Measurements from ENCODE around the gene TIGD7.

TIGD7 gene

DNA sequence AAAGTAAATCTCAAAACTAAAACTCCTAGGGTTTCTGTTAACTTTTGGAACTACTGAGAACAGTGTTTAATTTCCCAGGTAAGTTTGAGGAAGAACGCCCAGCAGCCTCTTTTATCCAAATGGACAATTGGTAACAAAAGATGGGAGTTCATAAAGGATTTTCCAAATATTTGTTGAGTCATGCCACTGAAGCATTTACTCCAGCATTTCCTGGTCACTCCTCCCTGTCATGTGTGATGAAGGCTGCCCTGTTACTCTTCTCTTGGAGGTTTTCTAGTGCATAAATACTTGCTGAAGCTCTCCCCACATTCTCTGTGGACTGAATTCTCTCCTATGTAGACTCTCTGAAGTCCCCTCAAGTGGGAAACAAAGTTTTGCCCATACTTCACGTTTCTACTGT, 16.6 kb upstream of the TIGD7 start:
- Histone ChIP-seq H3K4me3 (no peak overlapping the region), H3K36me3 (ENCODE audit: insufficient read depth, low read length) (peaks cover 18% of the 10 kb centered on the region), H3K9me3 (ENCODE audit: low read depth, low read length) (peaks cover 18% of the 10 kb centered on the region), H3K27ac (no peak overlapping the region), H3K9ac (ENCODE audit: insufficient read length) (no peak overlapping the region)
- TF ChIP-seq POLR2AphosphoS5 (IDR thresholded peaks at IDR 0.05; ENCODE audit: borderline replicate concordance, low read depth, low read length) (no peak), FOXP2 (optimal IDR thresholded peaks at IDR 0.05; ENCODE audit: control extremely low read depth, extremely low read length, insufficient read depth) (no peak), EZH2 (IDR thresholded peaks at IDR 0.05) (no peak)
- no peak for DNase-seq (ENCODE audit: low read depth, low spot score)

DNA sequence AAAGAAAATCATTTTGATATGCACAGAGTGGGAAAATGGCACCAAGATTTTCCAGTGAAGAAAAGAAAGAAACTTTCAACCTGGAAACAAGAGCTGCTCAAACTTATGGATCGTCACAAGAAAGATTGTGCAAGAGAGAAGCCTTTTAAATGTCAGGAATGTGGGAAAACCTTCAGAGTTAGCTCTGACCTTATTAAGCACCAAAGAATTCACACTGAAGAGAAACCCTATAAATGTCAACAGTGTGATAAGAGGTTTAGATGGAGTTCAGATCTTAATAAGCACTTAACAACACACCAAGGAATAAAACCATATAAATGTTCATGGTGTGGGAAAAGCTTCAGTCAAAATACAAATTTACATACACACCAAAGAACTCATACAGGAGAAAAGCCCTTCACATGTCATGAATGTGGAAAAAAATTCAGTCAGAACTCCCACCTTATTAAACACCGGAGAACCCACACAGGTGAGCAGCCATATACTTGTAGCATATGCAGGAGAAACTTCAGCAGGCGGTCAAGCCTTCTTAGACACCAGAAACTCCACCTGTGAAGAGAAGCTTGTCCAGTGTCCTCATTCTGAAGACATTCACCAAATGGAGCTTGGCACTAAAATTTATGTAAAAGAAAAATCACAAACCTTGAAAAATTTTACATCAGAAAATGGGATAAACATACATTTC, 12.2 kb upstream of the TIGD7 start:
- Histone ChIP-seq H3K9ac (ENCODE audit: insufficient read length) (no peak overlapping the region), H3K9me3 (ENCODE audit: low read depth, low read length) (peaks cover 26% of the 10 kb centered on the region), H3K4me3 (no peak overlapping the region)

DNA sequence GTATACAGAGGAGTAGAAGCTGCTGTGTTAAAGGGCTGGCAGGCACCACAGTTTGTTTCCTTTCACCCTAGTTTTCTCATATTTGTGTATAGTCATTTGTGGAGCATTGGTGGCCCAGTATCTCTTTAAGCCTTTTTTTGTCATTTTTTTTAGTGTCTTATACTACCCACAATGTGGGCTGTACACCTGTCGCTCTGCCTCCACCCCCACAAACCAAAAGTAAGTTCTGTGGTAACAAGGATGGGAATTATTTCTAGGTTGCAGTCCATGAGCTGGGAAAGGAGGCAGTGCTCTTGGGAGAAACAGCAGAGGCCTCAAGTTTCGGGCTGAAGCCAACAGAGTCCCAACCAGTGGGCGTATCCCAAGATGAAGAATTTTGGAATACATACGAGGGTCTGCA, 6.3 kb upstream of the TIGD7 start:
- no peak overlapping the region for H3K4me3 ChIP-seq
- H3K27ac ChIP-seq: no peak overlapping the region
- TF ChIP-seq EZH2 (IDR thresholded peaks at IDR 0.05) (no peak), FOXP2 (optimal IDR thresholded peaks at IDR 0.05; ENCODE audit: control extremely low read depth, extremely low read length, insufficient read depth) (no peak), POLR2AphosphoS5 (IDR thresholded peaks at IDR 0.05; ENCODE audit: borderline replicate concordance, low read depth, low read length) (no peak)
- peaks cover 8% of the 10 kb centered on the region for H3K9me3 ChIP-seq (ENCODE audit: low read depth, low read length)
- H3K9ac ChIP-seq (ENCODE audit: insufficient read length): no peak overlapping the region
- H3K36me3 ChIP-seq (ENCODE audit: insufficient read depth, low read length): peaks cover 53% of the 10 kb centered on the region
- DNase-seq (ENCODE audit: low read depth, low spot score): no peak

More for the DNA sequence above, 12.2 kb upstream of the TIGD7 start:
- DNase-seq (ENCODE audit: low read depth, low spot score): no peak
- Histone ChIP-seq H3K36me3 (ENCODE audit: insufficient read depth, low read length) (peaks cover 43% of the 10 kb centered on the region), H3K27ac (no peak overlapping the region)
- no peak for TF ChIP-seq FOXP2 (optimal IDR thresholded peaks at IDR 0.05; ENCODE audit: control extremely low read depth, extremely low read length, insufficient read depth)
- no peak for TF ChIP-seq POLR2AphosphoS5 (IDR thresholded peaks at IDR 0.05; ENCODE audit: borderline replicate concordance, low read depth, low read length)
- TF ChIP-seq EZH2 (IDR thresholded peaks at IDR 0.05): no peak

DNA sequence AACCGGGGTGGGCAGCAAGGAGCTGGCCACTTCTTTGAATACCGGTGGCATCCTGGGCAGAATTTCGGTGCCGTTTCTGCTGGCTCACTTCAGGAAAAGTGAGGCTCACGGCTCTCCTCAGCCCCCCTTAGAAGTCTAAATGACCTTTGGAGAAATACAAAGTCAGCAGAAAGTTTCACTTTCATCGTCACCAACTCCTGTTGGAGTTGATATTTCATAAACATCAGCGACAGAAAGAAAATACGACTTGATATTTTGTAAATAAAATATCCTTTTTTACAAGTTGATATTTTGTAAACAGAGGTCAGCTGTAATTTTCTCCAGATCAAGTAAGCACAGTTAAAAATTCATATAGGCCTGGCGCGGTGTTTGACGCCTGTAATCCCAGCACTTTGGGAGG, 848 bp upstream of the TIGD7 start:
- peaks cover 4% of the 10 kb centered on the region; the same call in 1 of the 2 replicates for H3K9me3 ChIP-seq (ENCODE audit: low read depth, low read length)
- peak overlapping the region; percentile 83 for H3K4me3 ChIP-seq
- peak overlapping the region; percentile 87 for H3K27ac ChIP-seq
- peaks cover 38% of the 10 kb centered on the region for H3K36me3 ChIP-seq (ENCODE audit: insufficient read depth, low read length)
- H3K9ac ChIP-seq (ENCODE audit: insufficient read length): peak overlapping the region; percentile 84
- DNase-seq (ENCODE audit: low read depth, low spot score): no peak
- no peak for TF ChIP-seq FOXP2 (optimal IDR thresholded peaks at IDR 0.05; ENCODE audit: control extremely low read depth, extremely low read length, insufficient read depth)
- no peak for TF ChIP-seq POLR2AphosphoS5 (IDR thresholded peaks at IDR 0.05; ENCODE audit: borderline replicate concordance, low read depth, low read length)
- TF ChIP-seq EZH2 (IDR thresholded peaks at IDR 0.05): no peak

DNA sequence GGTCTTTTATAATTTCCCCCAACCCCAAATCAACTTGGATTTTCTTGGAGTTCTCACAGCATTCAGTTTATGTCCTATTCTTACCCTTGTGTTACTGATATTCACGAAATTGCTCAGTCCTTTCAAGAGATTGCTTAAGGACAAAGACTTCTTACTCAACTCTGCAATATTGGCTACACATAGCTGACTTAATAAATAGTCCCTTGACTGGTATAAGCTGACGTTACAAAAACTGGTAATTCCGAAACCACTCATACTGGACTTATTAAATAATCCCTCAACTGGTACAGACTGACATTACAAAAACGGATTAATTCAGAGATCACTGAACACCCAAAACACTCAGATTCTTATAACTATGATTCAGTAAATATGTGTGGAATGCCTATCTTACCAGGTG, 860 bp downstream of the TIGD7 start:
- TF ChIP-seq FOXP2 (optimal IDR thresholded peaks at IDR 0.05; ENCODE audit: control extremely low read depth, extremely low read length, insufficient read depth): no peak
- no peak for TF ChIP-seq POLR2AphosphoS5 (IDR thresholded peaks at IDR 0.05; ENCODE audit: borderline replicate concordance, low read depth, low read length)
- TF ChIP-seq EZH2 (IDR thresholded peaks at IDR 0.05): no peak
- H3K4me3 ChIP-seq: peak overlapping the region; percentile 83
- H3K36me3 ChIP-seq (ENCODE audit: insufficient read depth, low read length): peaks cover 48% of the 10 kb centered on the region
- H3K9me3 ChIP-seq (ENCODE audit: low read depth, low read length): peaks cover 4% of the 10 kb centered on the region; the same call in 1 of the 2 replicates
- DNase-seq (ENCODE audit: low read depth, low spot score): no peak
- no peak overlapping the region for H3K9ac ChIP-seq (ENCODE audit: insufficient read length)
- no peak overlapping the region for H3K27ac ChIP-seq

DNA sequence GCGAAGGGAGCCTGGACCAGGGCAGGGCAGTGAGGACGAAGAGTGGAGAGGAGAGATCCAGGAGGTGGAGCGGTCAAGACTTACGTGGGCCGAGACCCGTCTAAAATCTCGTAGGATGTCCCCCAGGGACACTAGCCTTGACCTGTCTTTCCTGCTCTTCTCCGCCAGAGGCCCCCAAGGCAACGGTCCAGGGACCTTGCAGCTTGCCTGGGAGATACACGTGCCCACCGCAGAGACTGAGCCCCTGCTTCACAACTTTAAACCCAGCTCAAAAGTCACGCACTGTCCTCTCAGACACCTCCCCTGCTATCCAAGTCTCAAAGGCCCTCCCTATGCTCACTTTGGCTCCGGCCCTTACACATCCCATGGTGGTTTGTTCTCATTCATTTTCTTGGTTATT, 9.4 kb downstream of the TIGD7 start:
- Histone ChIP-seq H3K27ac (no peak overlapping the region), H3K9ac (ENCODE audit: insufficient read length) (no peak overlapping the region), H3K36me3 (ENCODE audit: insufficient read depth, low read length) (peaks cover 51% of the 10 kb centered on the region), H3K9me3 (ENCODE audit: low read depth, low read length) (peaks cover 25% of the 10 kb centered on the region), H3K4me3 (no peak overlapping the region)
- no peak for DNase-seq (ENCODE audit: low read depth, low spot score)
- TF ChIP-seq EZH2 (IDR thresholded peaks at IDR 0.05) (no peak), FOXP2 (optimal IDR thresholded peaks at IDR 0.05; ENCODE audit: control extremely low read depth, extremely low read length, insufficient read depth) (no peak), POLR2AphosphoS5 (IDR thresholded peaks at IDR 0.05; ENCODE audit: borderline replicate concordance, low read depth, low read length) (no peak)

DNA sequence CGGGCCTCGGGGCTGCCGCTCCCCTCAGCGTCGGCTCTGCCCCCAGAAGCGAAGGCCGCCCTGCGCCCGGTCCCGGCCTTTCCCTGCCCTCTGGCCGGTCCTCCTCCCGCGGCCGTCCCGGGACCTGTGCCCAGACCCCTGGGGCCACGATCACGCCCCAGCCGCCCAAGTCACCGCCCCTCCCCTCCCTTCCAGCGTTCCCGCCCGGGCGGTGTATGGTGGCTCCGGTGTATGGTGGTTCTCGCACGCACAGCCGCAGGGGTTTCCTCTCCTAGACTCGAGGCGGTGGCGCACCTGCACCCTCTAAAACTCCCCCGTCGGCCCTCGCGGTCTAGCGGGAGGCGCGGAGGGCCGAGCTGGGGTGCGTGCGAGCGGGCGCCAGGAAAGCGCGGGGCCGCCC, 10.0 kb downstream of the TIGD7 start:
- H3K36me3 ChIP-seq (ENCODE audit: insufficient read depth, low read length): peaks cover 53% of the 10 kb centered on the region
- DNase-seq (ENCODE audit: low read depth, low spot score): no peak
- no peak overlapping the region for H3K27ac ChIP-seq
- no peak for TF ChIP-seq POLR2AphosphoS5 (IDR thresholded peaks at IDR 0.05; ENCODE audit: borderline replicate concordance, low read depth, low read length)
- H3K9me3 ChIP-seq (ENCODE audit: low read depth, low read length): peaks cover 31% of the 10 kb centered on the region
- no peak overlapping the region for H3K4me3 ChIP-seq
- no peak overlapping the region for H3K9ac ChIP-seq (ENCODE audit: insufficient read length)

DNA sequence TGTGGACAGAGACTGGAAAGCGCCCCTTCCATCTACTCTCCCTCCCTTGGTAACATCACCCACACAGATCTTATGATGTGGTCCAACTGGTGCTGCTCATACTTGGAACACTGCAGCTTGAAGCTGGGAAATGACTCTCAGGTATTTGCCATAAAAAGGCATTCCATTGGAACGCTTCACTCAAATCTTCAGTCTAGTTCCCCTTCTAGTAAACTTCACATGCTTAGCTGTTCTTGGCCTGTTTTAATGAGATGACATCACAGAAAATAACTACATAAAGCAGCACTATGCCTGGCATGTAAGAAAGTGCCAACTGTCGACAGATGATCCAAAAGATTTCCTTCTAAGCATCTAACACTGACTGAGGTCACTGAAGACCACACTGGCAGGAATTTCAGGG, 12.6 kb downstream of the TIGD7 start:
- Histone ChIP-seq H3K27ac (no peak overlapping the region), H3K9ac (ENCODE audit: insufficient read length) (no peak overlapping the region), H3K4me3 (no peak overlapping the region), H3K9me3 (ENCODE audit: low read depth, low read length) (peaks cover 47% of the 10 kb centered on the region), H3K36me3 (ENCODE audit: insufficient read depth, low read length) (peaks cover 69% of the 10 kb centered on the region)
- no peak for TF ChIP-seq POLR2AphosphoS5 (IDR thresholded peaks at IDR 0.05; ENCODE audit: borderline replicate concordance, low read depth, low read length)
- no peak for TF ChIP-seq EZH2 (IDR thresholded peaks at IDR 0.05)
- no peak for TF ChIP-seq FOXP2 (optimal IDR thresholded peaks at IDR 0.05; ENCODE audit: control extremely low read depth, extremely low read length, insufficient read depth)
- DNase-seq (ENCODE audit: low read depth, low spot score): no peak

Data from SK-N-MC (cell line).